GM12874 (cell line): ENCODE results near the gene MXRA5.

Experiments used
- TF ChIP-seq, protein P1 (sequence below): IDR thresholded peaks from 2 replicates; pipeline ENCODE4 v1.5.1; 2011; ENCODE audit warnings: low read depth, mild to moderate bottlenecking, control low read depth, low read length, moderate library complexity; ENCODE audit not compliant: insufficient read depth

Gene MXRA5

DNA sequence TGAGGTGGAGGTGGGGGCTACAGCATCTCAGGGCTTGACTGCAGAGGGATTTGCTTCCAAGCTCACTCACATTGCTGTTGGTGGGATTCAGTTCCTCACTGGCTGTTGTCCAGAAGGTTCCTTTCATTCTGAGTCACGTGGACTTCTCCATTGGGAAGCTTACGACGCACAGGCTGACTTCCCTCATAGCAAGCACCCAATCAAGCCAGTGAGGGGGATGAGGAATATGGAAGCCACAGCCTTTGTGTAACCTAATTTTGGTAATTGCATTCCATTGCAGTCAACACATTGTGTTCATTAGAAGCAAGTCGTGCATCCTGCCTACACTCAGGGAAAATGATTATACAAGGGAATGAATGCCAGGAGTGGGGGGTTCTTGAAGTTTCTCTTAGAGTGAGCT lies 32.7 kb upstream of the MXRA5 start:
- TF ChIP-seq, protein P1, sequence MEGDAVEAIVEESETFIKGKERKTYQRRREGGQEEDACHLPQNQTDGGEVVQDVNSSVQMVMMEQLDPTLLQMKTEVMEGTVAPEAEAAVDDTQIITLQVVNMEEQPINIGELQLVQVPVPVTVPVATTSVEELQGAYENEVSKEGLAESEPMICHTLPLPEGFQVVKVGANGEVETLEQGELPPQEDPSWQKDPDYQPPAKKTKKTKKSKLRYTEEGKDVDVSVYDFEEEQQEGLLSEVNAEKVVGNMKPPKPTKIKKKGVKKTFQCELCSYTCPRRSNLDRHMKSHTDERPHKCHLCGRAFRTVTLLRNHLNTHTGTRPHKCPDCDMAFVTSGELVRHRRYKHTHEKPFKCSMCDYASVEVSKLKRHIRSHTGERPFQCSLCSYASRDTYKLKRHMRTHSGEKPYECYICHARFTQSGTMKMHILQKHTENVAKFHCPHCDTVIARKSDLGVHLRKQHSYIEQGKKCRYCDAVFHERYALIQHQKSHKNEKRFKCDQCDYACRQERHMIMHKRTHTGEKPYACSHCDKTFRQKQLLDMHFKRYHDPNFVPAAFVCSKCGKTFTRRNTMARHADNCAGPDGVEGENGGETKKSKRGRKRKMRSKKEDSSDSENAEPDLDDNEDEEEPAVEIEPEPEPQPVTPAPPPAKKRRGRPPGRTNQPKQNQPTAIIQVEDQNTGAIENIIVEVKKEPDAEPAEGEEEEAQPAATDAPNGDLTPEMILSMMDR = no peak

DNA sequence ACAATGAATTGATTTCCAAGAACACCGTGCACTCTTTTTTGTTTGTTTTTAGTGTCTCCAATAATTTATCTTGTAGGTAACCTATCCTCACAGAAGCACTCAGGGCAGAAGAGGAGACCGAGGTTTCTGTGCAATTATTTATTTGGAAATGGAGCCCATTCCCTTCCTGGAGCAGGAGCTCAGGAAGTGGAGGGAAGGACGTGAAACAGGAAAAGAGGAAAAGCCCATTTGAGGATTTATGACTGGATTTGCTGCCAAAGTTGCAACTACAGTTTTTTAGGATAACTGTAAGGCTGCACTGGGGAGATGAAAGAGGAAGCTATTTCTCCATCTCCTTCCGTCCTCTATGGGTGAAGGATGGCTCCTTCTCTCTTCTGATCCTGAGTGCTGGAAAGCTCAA lies 31.7 kb upstream of the MXRA5 start:
- TF ChIP-seq, protein P1 = no peak

GRCh38 chrX:3377560-3377959 lies 31.1 kb upstream of the MXRA5 start:
- TF ChIP-seq, protein P1 = no peak

DNA sequence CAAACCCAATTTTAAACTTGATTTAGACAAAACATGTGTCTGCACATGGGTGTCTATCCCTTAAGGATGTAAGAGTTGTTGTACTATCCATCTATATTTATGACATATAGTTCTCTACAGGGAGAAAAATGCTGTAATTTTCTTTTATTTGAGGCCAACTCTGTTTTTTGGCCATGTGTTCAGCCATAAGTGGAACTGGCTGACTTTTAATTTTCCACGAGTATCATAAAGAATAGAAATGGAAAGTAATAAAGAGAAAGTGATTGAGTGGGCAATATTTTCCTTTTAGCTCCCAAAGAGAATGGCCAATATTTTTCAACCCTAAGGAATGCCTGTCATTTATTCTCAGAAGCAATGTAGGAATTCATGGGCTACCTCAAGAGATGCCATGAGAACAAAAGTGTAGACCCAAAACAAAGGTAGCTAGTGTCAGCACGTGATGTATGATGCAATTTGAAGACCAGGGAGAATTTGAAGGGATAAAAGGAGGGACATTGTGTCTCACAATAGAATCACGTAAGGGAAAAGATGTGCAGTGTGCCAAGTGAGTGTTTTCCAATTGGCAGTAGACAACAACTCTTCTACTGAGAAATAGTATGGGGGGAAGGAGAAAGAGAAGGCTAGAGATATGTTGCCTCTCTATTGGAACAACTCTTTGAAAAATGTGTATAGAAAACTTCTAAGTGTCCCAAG lies 27.8 kb upstream of the MXRA5 start:
- TF ChIP-seq, protein P1 = no peak

DNA sequence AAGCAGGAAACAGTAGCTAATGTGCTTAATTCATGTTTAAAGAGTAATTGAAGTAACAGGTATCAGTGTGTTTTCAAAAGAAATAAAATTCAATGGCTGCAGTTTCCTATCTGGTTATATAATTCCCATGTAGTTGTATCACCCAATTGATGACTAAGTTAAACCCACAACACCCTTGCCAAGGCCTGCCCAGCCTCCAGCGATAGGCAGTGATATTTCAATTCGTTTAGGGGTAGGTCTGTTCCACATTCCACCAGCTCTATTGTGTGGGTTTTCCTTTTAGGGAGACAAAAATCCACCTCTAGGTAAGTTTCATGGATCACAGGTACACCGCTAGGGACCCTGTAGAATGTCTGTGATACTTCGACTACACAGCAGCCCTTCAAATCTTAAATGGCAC lies 24.7 kb upstream of the MXRA5 start:
- TF ChIP-seq, protein P1 = no peak

DNA sequence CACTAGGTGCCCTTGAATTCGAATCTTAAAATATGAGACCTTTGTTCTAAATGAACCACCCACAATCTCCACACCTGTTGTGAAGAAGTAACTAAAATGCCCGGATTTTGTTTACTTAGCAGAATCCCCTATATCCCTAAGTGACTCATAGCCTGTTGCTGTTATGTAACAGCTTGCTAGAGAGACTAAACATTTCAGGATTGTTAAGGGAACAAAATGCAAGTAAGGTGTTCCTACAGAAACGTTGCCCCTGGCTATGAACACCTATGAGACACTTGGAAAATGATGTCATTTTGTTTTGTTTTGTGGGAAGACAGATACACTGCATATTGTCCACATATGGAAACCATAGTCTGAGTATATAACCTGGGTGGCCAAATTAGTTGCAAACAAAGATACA lies 24.2 kb upstream of the MXRA5 start:
- TF ChIP-seq, protein P1 = no peak

DNA sequence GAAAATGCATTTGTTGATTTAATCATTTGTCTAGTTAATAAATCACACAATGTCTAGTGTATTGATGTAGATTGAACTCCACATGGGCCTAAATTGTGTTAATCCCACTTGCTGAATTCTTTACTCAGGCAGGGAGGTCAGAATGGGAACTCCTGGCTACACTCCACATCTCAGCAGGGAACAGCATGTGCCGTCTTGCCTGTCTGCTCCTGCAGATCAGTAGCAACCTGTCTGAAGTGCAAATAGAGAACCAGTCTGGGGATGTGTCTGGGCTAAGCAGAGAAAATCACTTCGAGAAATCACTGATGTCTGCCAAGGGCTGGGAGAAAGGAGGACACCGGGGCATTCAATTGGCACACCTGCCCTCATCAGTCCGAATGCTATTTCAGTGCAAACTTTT lies 16.5 kb upstream of the MXRA5 start:
- TF ChIP-seq, protein P1 = no peak
